HEK293 (cell line): ENCODE data around the gene MYL9.

Source experiments
- FEZF1 ChIP-seq: fragments of 450-650 bp; formaldehyde crosslinking; IDR thresholded peaks from 2 replicates; pipeline ENCODE4 v1.5.1; 2016; ENCODE audit warnings: missing biosample characterization, missing genetic modification characterization
- GLI4 ChIP-seq: fragments of 450-650 bp; formaldehyde crosslinking; IDR thresholded peaks from 2 replicates; pipeline ENCODE4 v1.5.1; 2016; ENCODE audit warnings: missing biosample characterization, missing genetic modification characterization
- HIC1 ChIP-seq: fragments of 450-650 bp; formaldehyde crosslinking; IDR thresholded peaks from 2 replicates; pipeline ENCODE4 v1.5.1; 2016; ENCODE audit warnings: missing biosample characterization, missing genetic modification characterization
- KLF17 ChIP-seq: fragments of 450-650 bp; formaldehyde crosslinking; IDR thresholded peaks from 2 replicates; pipeline ENCODE4 v1.5.1; 2016; ENCODE audit warnings: missing biosample characterization, missing genetic modification characterization
- MYNN ChIP-seq: fragments of 450-650 bp; formaldehyde crosslinking; IDR thresholded peaks from 2 replicates; pipeline ENCODE4 v1.5.1; 2016; ENCODE audit warnings: missing biosample characterization, missing genetic modification characterization, borderline replicate concordance
- SCRT2 ChIP-seq: fragments of 450-650 bp; formaldehyde crosslinking; IDR thresholded peaks from 2 replicates; pipeline ENCODE4 v1.5.1; 2016; ENCODE audit warnings: missing biosample characterization, missing genetic modification characterization
- SP3 ChIP-seq: fragments of 450-650 bp; formaldehyde crosslinking; IDR thresholded peaks from 2 replicates; pipeline ENCODE4 v1.5.1; 2016; ENCODE audit warnings: missing biosample characterization, missing genetic modification characterization
- WT1 ChIP-seq: fragments of 450-650 bp; formaldehyde crosslinking; IDR thresholded peaks from 2 replicates; pipeline ENCODE4 v1.5.1; 2016; ENCODE audit warnings: missing biosample characterization, missing genetic modification characterization
- YY2 ChIP-seq: fragments of 450-650 bp; formaldehyde crosslinking; IDR thresholded peaks from 2 replicates; pipeline ENCODE4 v1.5.1; 2016; ENCODE audit warnings: missing biosample characterization, missing genetic modification characterization
- ZBTB11 ChIP-seq: fragments of 450-650 bp; formaldehyde crosslinking; conservative IDR thresholded peaks from 2 replicates; pipeline ENCODE4 v1.5.1; 2016; ENCODE audit warnings: low read depth, missing biosample characterization, missing genetic modification characterization
- ZBTB7A ChIP-seq: fragments of 450-650 bp; formaldehyde crosslinking; IDR thresholded peaks from 2 replicates; pipeline ENCODE4 v1.5.1; 2016; ENCODE audit warnings: low read depth, missing biosample characterization, missing genetic modification characterization
- ZFP37 ChIP-seq: fragments of 450-650 bp; formaldehyde crosslinking; IDR thresholded peaks from 2 replicates; pipeline ENCODE4 v1.5.1; 2016; ENCODE audit warnings: missing biosample characterization, missing genetic modification characterization
- ZIC2 ChIP-seq: fragments of 450-650 bp; formaldehyde crosslinking; IDR thresholded peaks from 2 replicates; pipeline ENCODE4 v1.5.1; 2016; ENCODE audit warnings: missing biosample characterization, missing genetic modification characterization
- ZNF132 ChIP-seq: fragments of 450-650 bp; formaldehyde crosslinking; IDR thresholded peaks from 2 replicates; pipeline ENCODE4 v1.5.1; 2017; ENCODE audit warnings: missing biosample characterization, missing genetic modification characterization, borderline replicate concordance
- ZNF18 ChIP-seq: fragments of 450-650 bp; formaldehyde crosslinking; IDR thresholded peaks from 2 replicates; pipeline ENCODE4 v1.5.1; 2016; ENCODE audit warnings: missing biosample characterization, missing genetic modification characterization
- ZNF292 ChIP-seq: fragments of 450-650 bp; formaldehyde crosslinking; IDR thresholded peaks from 2 replicates; pipeline ENCODE4 v1.5.1; 2016; ENCODE audit warnings: low read depth, missing biosample characterization, missing genetic modification characterization, borderline replicate concordance
- ZNF302 ChIP-seq: fragments of 450-650 bp; formaldehyde crosslinking; IDR thresholded peaks from 2 replicates; pipeline ENCODE4 v1.5.1; 2016; ENCODE audit warnings: missing biosample characterization, missing genetic modification characterization, low read depth
- ZNF366 ChIP-seq: fragments of 450-650 bp; formaldehyde crosslinking; conservative IDR thresholded peaks from 2 replicates; pipeline ENCODE4 v1.5.1; 2016; ENCODE audit warnings: missing biosample characterization, missing genetic modification characterization
- ZNF416 ChIP-seq: fragments of 450-650 bp; formaldehyde crosslinking; IDR thresholded peaks from 2 replicates; pipeline ENCODE4 v1.5.1; 2016; ENCODE audit warnings: missing biosample characterization, missing genetic modification characterization
- ZNF449 ChIP-seq: fragments of 450-650 bp; formaldehyde crosslinking; IDR thresholded peaks from 2 replicates; pipeline ENCODE4 v1.5.1; 2017; ENCODE audit warnings: missing biosample characterization, mild to moderate bottlenecking, missing genetic modification characterization, moderate library complexity
- ZNF513 ChIP-seq: fragments of 450-650 bp; IDR thresholded peaks from 2 replicates; pipeline ENCODE4 v1.5.1; 2018; ENCODE audit warnings: missing biosample characterization, missing genetic modification characterization
- ZNF548 ChIP-seq: fragments of 450-650 bp; formaldehyde crosslinking; IDR thresholded peaks from 2 replicates; pipeline ENCODE4 v1.5.1; 2016; ENCODE audit warnings: missing biosample characterization, missing genetic modification characterization
- ZNF645 ChIP-seq: fragments of 450-650 bp; formaldehyde crosslinking; IDR thresholded peaks from 2 replicates; pipeline ENCODE4; 2016; ENCODE audit warnings: missing biosample characterization, missing genetic modification characterization
- ZNF658 ChIP-seq: fragments of 450-650 bp; formaldehyde crosslinking; IDR thresholded peaks from 2 replicates; pipeline ENCODE4; 2016; ENCODE audit warnings: missing biosample characterization, missing genetic modification characterization
- ZNF664 ChIP-seq: fragments of 450-650 bp; formaldehyde crosslinking; IDR thresholded peaks from 2 replicates; pipeline ENCODE4 v1.5.1; 2016; ENCODE audit warnings: missing biosample characterization, missing genetic modification characterization
- ZNF768 ChIP-seq: fragments of 450-650 bp; formaldehyde crosslinking; IDR thresholded peaks from 2 replicates; pipeline ENCODE4 v1.5.1; 2018; ENCODE audit warnings: missing biosample characterization, mild to moderate bottlenecking, missing genetic modification characterization
- ZSCAN16 ChIP-seq: fragments of 450-650 bp; formaldehyde crosslinking; IDR thresholded peaks from 2 replicates; pipeline ENCODE4 v1.5.1; 2016; ENCODE audit warnings: missing biosample characterization, missing genetic modification characterization
- ZSCAN30 ChIP-seq: fragments of 450-650 bp; IDR thresholded peaks from 2 replicates; pipeline ENCODE4 v1.5.1; 2018; ENCODE audit warnings: missing biosample characterization, mild to moderate bottlenecking, missing genetic modification characterization, moderate library complexity

Gene MYL9

GRCh38 chr20:36573103-36573797 is 31.9 kb downstream of the MYL9 start, which contains the start of gene TGIF2 (continued):
- peak; percentile 23 for TF ChIP-seq ZIC2 (tag by site-specific recombination)
- TF ChIP-seq ZNF658 (tag by site-specific recombination) = no peak
- TF ChIP-seq ZNF366 (tag by site-specific recombination) = no peak
- TF ChIP-seq ZSCAN16 (tag by site-specific recombination) = no peak
- no peak for TF ChIP-seq ZBTB7A (tag by site-specific recombination)
- TF ChIP-seq GLI4 (tag by site-specific recombination) = no peak
- no peak for TF ChIP-seq ZNF132 (tag by site-specific recombination)
- TF ChIP-seq KLF17 (tag by site-specific recombination) = 0 out of 2 replicates have a peak, but pooled peaks have one; percentile 37
- peak; percentile 18; the same call in 1 of the 2 replicates for TF ChIP-seq HIC1 (tag by site-specific recombination)
- TF ChIP-seq YY2 (tag by site-specific recombination) = no peak
- no peak for TF ChIP-seq ZNF548
- TF ChIP-seq SCRT2 = no peak
- peak; percentile 89 for TF ChIP-seq ZBTB11
- TF ChIP-seq ZNF18 (tag by site-specific recombination) = peak; percentile 43; the same call in 1 of the 2 replicates
- TF ChIP-seq FEZF1 (tag by site-specific recombination) = no peak
- TF ChIP-seq SP3 (tag by site-specific recombination) = peak; percentile 59
- TF ChIP-seq ZNF449 = no peak; the same call in 1 of the 2 replicates
- TF ChIP-seq ZNF416 (tag by site-specific recombination) = no peak
- no peak; the same call in 1 of the 2 replicates for TF ChIP-seq WT1 (tag by site-specific recombination)
- no peak for TF ChIP-seq ZNF664 (tag by site-specific recombination)
- no peak for TF ChIP-seq ZFP37
- no peak for TF ChIP-seq MYNN
- no peak for TF ChIP-seq ZNF768 (tag by site-specific recombination)
- TF ChIP-seq ZNF302 = no peak
- no peak for TF ChIP-seq ZNF513
- no peak for TF ChIP-seq ZSCAN30 (tag by site-specific recombination)
- 0 out of 2 replicates have a peak, but pooled peaks have one; percentile 51 for TF ChIP-seq ZNF645 (tag by site-specific recombination)
- no peak for TF ChIP-seq ZNF292
